Muscle layer of colon (tissue), 2 donors: Measurements from ENCODE around the gene SAMD3.
"Not testable (repeated sequence)": the region's sequence is repeated elsewhere in the genome, so short reads cannot be mapped to it uniquely, and the experiment has no call there.

Source experiments
- H3K27ac ChIP-seq: one replicate; pipeline ENCODE4 v1.7.0; 2013; ENCODE audit warnings: low read depth, mild to moderate bottlenecking, low read length, moderate library complexity
- H3K27me3 ChIP-seq, 2 donors: one replicate each; pipeline ENCODE4 v1.7.0; 2013; ENCODE audit warnings: low read length in 2 of 2, mild to moderate bottlenecking in 2 of 2; ENCODE audit not compliant: insufficient read depth in 2 of 2, control insufficient read depth in 1 of 2
- H3K36me3 ChIP-seq: one replicate; pipeline ENCODE4 v1.7.0; 2013; ENCODE audit warnings: mild to moderate bottlenecking, low read length; ENCODE audit not compliant: insufficient read depth
- H3K4me1 ChIP-seq: one replicate; pipeline ENCODE4 v1.7.0; 2013; ENCODE audit warnings: mild to moderate bottlenecking, low read length; ENCODE audit not compliant: insufficient read depth
- H3K4me3 ChIP-seq, 2 donors: one replicate each; pipeline ENCODE4 v1.7.0; 2013; ENCODE audit warnings: low read length in 2 of 2, low read depth in 1 of 2, mild to moderate bottlenecking in 1 of 2, moderate library complexity in 1 of 2
- H3K9ac ChIP-seq: one replicate; pipeline ENCODE4 v1.7.0; 2013; ENCODE audit warnings: low read length
- H3K9me3 ChIP-seq: one replicate; pipeline ENCODE4 v1.7.0; 2013; ENCODE audit warnings: mild to moderate bottlenecking, low read length
- donor health status: abdominal sarcoma.
- donor health status: Adenocarcinoma of cecum.

The SAMD3 gene

GRCh38 chr6:130122243-130122642, 100.5 kb downstream of the SAMD3 start:
- H3K36me3 ChIP-seq: no peaks in the 10 kb centered on the region
- H3K4me3 ChIP-seq: no peak overlapping the region
- no peaks in the 10 kb centered on the region for H3K9me3 ChIP-seq
- no peaks in the 10 kb centered on the region for H3K27me3 ChIP-seq
- H3K4me1 ChIP-seq: no peaks in the 10 kb centered on the region
- H3K9ac ChIP-seq: no peak overlapping the region
- no peak overlapping the region for H3K27ac ChIP-seq

DNA sequence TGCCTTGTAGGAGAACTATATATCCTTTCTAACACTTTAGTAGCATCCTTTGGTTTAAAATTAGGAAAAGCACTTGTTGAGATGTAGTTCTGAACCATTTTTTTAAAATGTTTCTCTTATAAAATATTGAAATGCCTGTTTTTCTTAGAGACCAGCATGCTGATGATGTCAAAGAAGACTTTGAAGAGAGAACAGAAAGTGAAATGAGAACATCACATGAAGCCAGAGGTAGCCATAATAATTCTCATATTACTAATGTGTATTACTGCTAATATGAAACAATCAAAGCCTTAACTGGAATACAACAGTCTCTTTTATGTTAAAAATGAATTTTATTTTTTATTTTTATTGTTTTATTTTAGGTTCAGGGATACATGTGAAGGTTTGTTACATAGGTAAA, 102.0 kb downstream of the SAMD3 start:
- Histone ChIP-seq H3K9ac (no peak overlapping the region), H3K27me3 (no peaks in the 10 kb centered on the region), H3K36me3 (no peaks in the 10 kb centered on the region), H3K27ac (no peak overlapping the region), H3K9me3 (no peaks in the 10 kb centered on the region), H3K4me1 (no peaks in the 10 kb centered on the region), H3K4me3 (no peak overlapping the region)

DNA sequence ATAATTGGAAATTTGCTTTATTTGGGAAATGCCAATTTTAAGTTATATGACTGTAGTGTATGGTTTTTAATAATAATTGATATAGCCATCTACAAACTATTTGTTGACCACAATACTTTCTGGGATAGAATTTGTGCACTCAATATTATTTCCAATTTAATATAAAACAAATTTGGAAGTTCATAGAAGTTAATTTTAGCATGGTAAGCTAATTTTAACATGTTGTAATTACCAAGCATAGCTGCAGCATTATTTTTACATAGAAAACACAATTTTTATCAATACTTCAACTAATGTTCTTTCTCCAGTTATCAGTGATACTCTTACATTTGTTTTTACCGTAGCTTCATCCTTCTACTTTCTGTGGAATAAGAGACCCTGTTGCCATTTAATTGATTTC, 103.5 kb downstream of the SAMD3 start:
- Histone ChIP-seq H3K27me3 (no peaks in the 10 kb centered on the region), H3K36me3 (no peaks in the 10 kb centered on the region), H3K4me1 (no peaks in the 10 kb centered on the region), H3K9ac (no peak overlapping the region), H3K4me3 (no peak overlapping the region), H3K9me3 (no peaks in the 10 kb centered on the region), H3K27ac (no peak overlapping the region)

- Histone ChIP-seq H3K9me3 (no peaks in the 10 kb centered on the region), H3K9ac (no peak overlapping the region), H3K4me1 (no peaks in the 10 kb centered on the region), H3K36me3 (no peaks in the 10 kb centered on the region), H3K4me3 (no peak overlapping the region), H3K27ac (no peak overlapping the region), H3K27me3 (no peaks in the 10 kb centered on the region)
These were observed 104.5 kb downstream of the SAMD3 start for GRCh38 chr6:130118236-130118635.

- H3K4me1 ChIP-seq, H3K9me3 ChIP-seq, H3K27ac ChIP-seq: not testable (repeated sequence)
These were observed 105.5 kb downstream of the SAMD3 start for GRCh38 chr6:130117187-130117701.

DNA sequence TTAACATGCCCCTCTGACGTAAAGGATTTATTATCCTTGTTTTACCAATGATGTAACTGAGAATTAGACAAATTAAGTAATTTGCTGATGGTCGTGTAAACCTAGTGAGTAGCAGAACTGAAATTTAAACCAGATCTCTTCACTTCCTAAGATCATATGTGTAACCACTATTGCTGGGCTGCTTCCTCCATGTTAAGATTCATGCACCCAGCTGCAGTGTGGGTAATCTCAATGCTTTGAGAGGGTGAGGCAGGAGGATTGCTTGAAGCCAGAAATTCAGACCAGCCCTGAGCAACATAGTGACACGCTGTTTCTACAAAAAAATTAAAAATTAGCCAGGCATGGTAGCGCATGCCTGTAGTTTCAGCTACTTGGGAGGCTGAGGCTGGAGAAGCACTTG, 106.5 kb downstream of the SAMD3 start:
- H3K27me3 ChIP-seq: no peaks in the 10 kb centered on the region
- H3K9me3 ChIP-seq: no peaks in the 10 kb centered on the region
- H3K36me3 ChIP-seq: no peaks in the 10 kb centered on the region
- no peaks in the 10 kb centered on the region for H3K4me1 ChIP-seq
- no peak overlapping the region for H3K4me3 ChIP-seq
- no peak overlapping the region for H3K9ac ChIP-seq
- no peak overlapping the region for H3K27ac ChIP-seq

More at GRCh38 chr6:130117187-130117701, 105.5 kb downstream of the SAMD3 start:
- not testable (repeated sequence) for H3K27me3 ChIP-seq, H3K4me3 ChIP-seq, H3K36me3 ChIP-seq, H3K9ac ChIP-seq

DNA sequence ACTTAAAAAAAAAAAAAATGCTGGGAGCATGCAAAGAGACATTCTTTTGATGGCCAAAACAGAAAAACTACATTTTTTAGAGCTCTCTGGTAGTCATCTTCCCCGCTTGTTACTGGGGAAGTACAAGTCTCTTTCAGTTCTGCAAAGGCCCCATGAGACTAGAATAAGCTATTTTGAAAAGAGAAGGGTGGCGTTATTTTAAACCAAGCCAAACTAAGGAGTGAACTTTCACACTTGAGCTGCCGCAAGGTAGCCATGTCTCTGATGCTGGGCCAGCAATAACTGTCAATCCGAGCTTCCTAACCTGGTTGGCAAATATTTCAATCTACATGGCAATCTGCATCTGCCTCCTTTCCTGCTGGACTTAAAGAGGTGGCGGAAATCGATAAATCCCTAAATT, 107.7 kb downstream of the SAMD3 start:
- Histone ChIP-seq H3K4me3 (no peak overlapping the region), H3K4me1 (no peaks in the 10 kb centered on the region), H3K27ac (no peak overlapping the region), H3K9me3 (no peaks in the 10 kb centered on the region), H3K9ac (no peak overlapping the region), H3K36me3 (no peaks in the 10 kb centered on the region), H3K27me3 (no peaks in the 10 kb centered on the region)

- no peaks in the 10 kb centered on the region for H3K36me3 ChIP-seq
- no peaks in the 10 kb centered on the region for H3K9me3 ChIP-seq
- no peak overlapping the region for H3K27ac ChIP-seq
- H3K9ac ChIP-seq: no peak overlapping the region
- no peak overlapping the region for H3K4me3 ChIP-seq
- no peaks in the 10 kb centered on the region for H3K27me3 ChIP-seq
- H3K4me1 ChIP-seq: no peaks in the 10 kb centered on the region
These were observed 109.5 kb downstream of the SAMD3 start for GRCh38 chr6:130113201-130113710.

DNA sequence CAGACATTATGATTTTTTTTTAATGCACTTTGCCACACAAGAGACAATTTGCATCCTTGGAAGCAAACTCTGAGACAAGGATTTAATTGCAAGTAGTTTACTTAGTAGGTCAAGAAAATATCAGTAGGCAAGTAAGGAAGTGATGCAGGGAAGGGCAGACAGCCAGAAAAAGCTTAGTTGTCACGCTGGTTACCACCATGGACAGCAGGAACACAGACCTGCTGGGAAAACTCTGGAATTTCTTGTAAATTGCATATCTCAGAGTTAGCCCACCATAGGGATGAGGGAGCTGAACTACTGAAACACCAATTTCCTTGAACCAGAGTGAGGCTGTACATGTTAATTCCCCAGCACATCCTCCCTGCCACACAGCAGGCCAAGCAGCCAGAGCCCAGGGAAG, 111.7 kb downstream of the SAMD3 start:
- Histone ChIP-seq H3K9ac (no peak overlapping the region), H3K27me3 (no peaks in the 10 kb centered on the region), H3K36me3 (no peaks in the 10 kb centered on the region), H3K4me3 (no peak overlapping the region), H3K27ac (no peak overlapping the region), H3K4me1 (no peaks in the 10 kb centered on the region), H3K9me3 (no peaks in the 10 kb centered on the region)

DNA sequence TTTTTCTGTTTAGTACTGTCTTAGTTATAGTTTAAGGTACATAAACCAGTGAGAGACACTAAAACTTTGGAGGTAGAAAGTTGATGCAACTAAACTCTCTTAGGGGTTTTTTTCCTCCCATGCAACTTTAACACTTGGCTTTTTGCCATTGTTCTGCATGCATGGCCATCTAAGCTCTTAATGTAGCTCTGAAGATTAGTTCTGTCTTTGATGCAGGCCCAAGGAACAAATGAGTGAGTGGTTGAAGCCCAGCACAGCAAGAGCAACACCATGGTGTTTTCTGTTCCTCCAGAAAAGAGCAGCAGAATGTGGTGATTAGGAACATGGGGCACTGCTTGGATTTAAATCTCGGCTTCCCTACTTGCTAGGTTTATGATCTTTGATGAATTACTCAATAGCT, 115.0 kb downstream of the SAMD3 start:
- Histone ChIP-seq H3K9me3 (no peaks in the 10 kb centered on the region), H3K27me3 (no peaks in the 10 kb centered on the region), H3K4me1 (no peaks in the 10 kb centered on the region), H3K36me3 (no peaks in the 10 kb centered on the region), H3K27ac (no peak overlapping the region), H3K9ac (no peak overlapping the region), H3K4me3 (no peak overlapping the region)

GRCh38 chr6:130105996-130106704, 116.6 kb downstream of the SAMD3 start:
- Histone ChIP-seq H3K4me3 (no peak overlapping the region), H3K9ac (no peak overlapping the region), H3K4me1 (no peaks in the 10 kb centered on the region), H3K27me3 (no peaks in the 10 kb centered on the region), H3K27ac (no peak overlapping the region), H3K9me3 (no peaks in the 10 kb centered on the region), H3K36me3 (no peaks in the 10 kb centered on the region)

- H3K27ac ChIP-seq: no peak overlapping the region
- no peaks in the 10 kb centered on the region for H3K36me3 ChIP-seq
- no peaks in the 10 kb centered on the region for H3K4me1 ChIP-seq
- no peak overlapping the region for H3K4me3 ChIP-seq
- no peak overlapping the region for H3K9ac ChIP-seq
- no peaks in the 10 kb centered on the region for H3K27me3 ChIP-seq
- H3K9me3 ChIP-seq: no peaks in the 10 kb centered on the region
These were observed 123.6 kb downstream of the SAMD3 start for GRCh38 chr6:130099119-130099518.
